DOHH2 (cell line): ENCODE measurements around the gene NF1.

Source experiments
- CTCF ChIP-seq: fragments of 200-600 bp; sonication (generic); IDR thresholded peaks from one replicate; pipeline ENCODE4 v1.5.1; 2014; ENCODE audit warnings: antibody characterized with exemption, mild to moderate bottlenecking, low read depth, low read length; ENCODE audit not compliant: poor library complexity, severe bottlenecking
- EZH2phosphoT487 ChIP-seq: fragments of 200-600 bp; sonication (generic); IDR thresholded peaks from 2 replicates; pipeline ENCODE4 v1.6.1; 2017; ENCODE audit warnings: borderline replicate concordance, mild to moderate bottlenecking, antibody characterized with exemption, low read length, moderate library complexity, mixed read lengths

DNA sequence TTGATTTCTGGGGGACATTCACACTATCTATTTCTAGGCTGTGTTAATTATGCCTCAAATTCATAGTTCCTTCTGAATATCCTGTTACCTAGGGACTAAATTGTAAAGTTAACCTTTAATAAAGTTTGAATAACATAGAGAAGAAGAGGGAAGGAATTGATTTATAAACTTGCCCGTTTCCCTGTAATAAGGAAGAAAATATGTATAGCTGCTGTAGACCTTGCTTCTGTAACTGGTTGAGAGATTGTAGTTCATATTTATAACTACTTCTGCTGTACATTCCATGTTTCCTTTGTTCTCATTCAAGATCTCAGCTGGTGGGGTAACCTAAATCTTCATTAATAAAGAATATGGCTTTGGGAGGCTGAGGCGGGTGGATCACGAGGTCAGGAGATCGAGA is 19.2 kb downstream of the NF1 start:
- no peak for TF ChIP-seq CTCF
- no peak for TF ChIP-seq EZH2phosphoT487
